Daoy (cell line): Measurements from ENCODE around the gene ANKRD50. TPM values are rescaled to one million over a fixed set of nuclear protein-coding genes. Genes with fewer than 3 reads are reported as not detected.

Source experiments
- DNase-seq: peaks from one replicate; pipeline ENCODE4 v3.0.0-alpha.2; 2015; ENCODE audit warnings: low read depth
- total RNA-seq: library from RNA; depleted of rRNA; stranded (reverse); fragments of >200 nt; shearing (Covaris generic); gene quantifications from 2 replicates; pipeline ENCODE4 v1.2.3, GENCODE V29; 2014

The ANKRD50 gene
- total RNA-seq, 1 experiment from 2014 or later, result 2.8 TPM

GRCh38 chr4:124635331-124635730 lies 77.2 kb downstream of the ANKRD50 start:
- no peak for DNase-seq

GRCh38 chr4:124633285-124633941 lies 79.1 kb downstream of the ANKRD50 start:
- DNase-seq, result no peak

- no peak for DNase-seq
These were observed 80.1 kb downstream of the ANKRD50 start for GRCh38 chr4:124632439-124632838.

DNA sequence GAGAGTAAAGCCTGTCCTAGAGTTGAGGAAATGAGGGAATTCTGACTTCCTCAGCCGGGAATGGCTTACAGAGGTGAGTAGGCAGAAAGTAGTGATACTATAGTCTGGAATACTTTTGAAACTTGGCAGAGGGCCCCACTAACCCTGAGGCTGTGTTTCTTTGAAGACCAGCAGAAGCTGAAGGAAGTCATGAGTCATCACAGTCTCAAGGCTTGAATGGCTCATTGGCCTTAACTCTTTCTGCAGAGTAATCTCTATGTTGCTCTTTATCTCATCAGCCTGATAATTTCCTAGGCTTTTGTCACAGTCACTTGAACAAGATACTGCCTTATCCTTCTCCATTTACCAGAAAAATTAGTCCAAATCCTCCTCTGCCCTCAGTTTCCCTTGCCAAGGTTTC lies 80.8 kb downstream of the ANKRD50 start:
- peak; percentile 81 for DNase-seq

DNA sequence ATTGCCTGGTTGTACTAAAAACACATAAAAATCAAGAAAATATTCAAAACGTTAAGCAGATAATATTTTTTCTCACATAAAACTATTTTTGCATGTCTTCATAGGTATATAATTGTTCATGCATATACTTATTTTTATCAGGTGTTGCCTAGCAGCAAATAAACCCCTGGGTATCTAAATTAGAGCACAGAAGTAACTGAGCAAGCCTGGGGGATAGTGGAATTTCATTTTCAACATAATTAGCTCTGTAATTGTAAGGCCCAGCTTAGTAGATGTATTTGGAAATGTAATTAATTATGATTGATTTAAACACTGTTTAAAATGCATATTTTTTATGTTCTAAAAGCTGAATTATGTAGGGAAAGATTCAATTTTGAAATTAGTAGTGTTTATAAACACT lies 82.9 kb downstream of the ANKRD50 start:
- DNase-seq, result no peak
